OCI-LY7 (cell line): Measurements from ENCODE around the gene MTHFD2. TPM values are rescaled to one million over a fixed set of nuclear protein-coding genes. Genes with fewer than 3 reads are reported as not detected.

Source experiments
- BruUV-seq: library from RNA; stranded (reverse); fragments of 400-500 nt; replicated peaks from 2 replicates; lab custom pipeline; 2021; lab: Mats Ljungman, UMichigan
- CTCF ChIA-PET: fragments of 300-600 bp; sonication (Branson Sonifier 250); formaldehyde crosslinking; loops from one replicate; lab custom pipeline; 2022; ENCODE audit warnings: antibody characterized with exemption; ENCODE audit not compliant: unreplicated experiment; lab: Charles Lee
- POLR2A ChIA-PET: fragments of 300-600 bp; sonication (Branson Sonifier 250); formaldehyde crosslinking; loops from one replicate; lab custom pipeline; 2022; ENCODE audit warnings: antibody characterized with exemption; lab: Charles Lee
- DNase-seq: peaks from one replicate; pipeline ENCODE4 v3.0.0-alpha.2; 2015; ENCODE audit warnings: low spot score
- H2AFZ ChIP-seq: fragments of 200-600 bp; sonication (generic), shearing (Covaris generic); 2 replicates; pipeline ENCODE4 v1.6.1; 2014; ENCODE audit warnings: mild to moderate bottlenecking, antibody characterized with exemption, low read length, moderate library complexity
- H3K27ac ChIP-seq: fragments of 200-600 bp; sonication (generic); 2 replicates; pipeline ENCODE4 v1.5.1; 2014; ENCODE audit warnings: mixed run types, low read depth, mild to moderate bottlenecking, moderate library complexity, low read length, inconsistent platforms; ENCODE audit not compliant: poor library complexity, severe bottlenecking
- H3K36me3 ChIP-seq: fragments of 200-600 bp; sonication (generic); 2 replicates; pipeline ENCODE4 v1.6.1; 2014; ENCODE audit warnings: mild to moderate bottlenecking, antibody characterized with exemption, low read length, moderate library complexity, mixed read lengths; ENCODE audit not compliant: insufficient read depth
- H3K4me1 ChIP-seq: fragments of 200-600 bp; sonication (generic); 2 replicates; pipeline ENCODE4 v1.5.1; 2014; ENCODE audit warnings: mild to moderate bottlenecking, low read length; ENCODE audit not compliant: insufficient read depth, poor library complexity, severe bottlenecking
- H3K4me2 ChIP-seq: fragments of 200-600 bp; sonication (generic); 2 replicates; pipeline ENCODE4 v1.6.1; 2014; ENCODE audit warnings: mild to moderate bottlenecking, low read length
- H3K4me3 ChIP-seq: fragments of 200-600 bp; sonication (generic); 2 replicates; pipeline ENCODE4 v1.5.1; 2014; ENCODE audit warnings: mild to moderate bottlenecking, low read depth, low read length; ENCODE audit not compliant: poor library complexity, severe bottlenecking
- H3K79me2 ChIP-seq: fragments of 200-600 bp; sonication (generic); 2 replicates; pipeline ENCODE4 v1.6.1; 2016; ENCODE audit warnings: low read depth, mild to moderate bottlenecking, low read length, moderate library complexity, mixed read lengths; ENCODE audit not compliant: insufficient read depth
- H3K9me2 ChIP-seq: fragments of 200-600 bp; sonication (generic); 2 replicates; pipeline ENCODE4 v1.6.1; 2016; ENCODE audit warnings: mild to moderate bottlenecking, low read length, mixed read lengths; ENCODE audit not compliant: insufficient read depth
- H3K9me3 ChIP-seq: fragments of 200-600 bp; sonication (generic); 2 replicates; pipeline ENCODE4 v1.6.1; 2014; ENCODE audit warnings: mild to moderate bottlenecking, mixed run types, low read length, mixed read lengths
- H4K20me1 ChIP-seq: fragments of 200-600 bp; sonication (generic); 2 replicates; pipeline ENCODE4 v1.6.1; 2014; ENCODE audit warnings: mild to moderate bottlenecking, antibody characterized with exemption, low read length, moderate library complexity, mixed read lengths; ENCODE audit not compliant: insufficient read depth
- CTCF ChIP-seq: fragments of 200-600 bp; sonication (generic); conservative IDR thresholded peaks from 2 replicates; pipeline ENCODE4 v1.5.1; 2014; ENCODE audit warnings: mild to moderate bottlenecking, antibody characterized with exemption, low read length, moderate library complexity, mixed read lengths
- EZH2phosphoT487 ChIP-seq: fragments of 200-600 bp; sonication (generic); IDR thresholded peaks from 2 replicates; pipeline ENCODE4 v1.6.1; 2018; ENCODE audit warnings: low read depth, borderline replicate concordance, mild to moderate bottlenecking, mixed run types, antibody characterized with exemption, low read length, moderate library complexity, mixed read lengths
- intact Hi-C: fragments of 100-400 bp; cut with micrococcal nuclease; formaldehyde crosslinking; loops from one replicate; pipeline ENCODE4 v1.10.0; 2022; ENCODE audit not compliant: unreplicated experiment
- total RNA-seq, 2 experiments: library from RNA; depleted of rRNA in 1 of 2; stranded (reverse); fragments of >200 nt in 1 of 2; shearing (Covaris generic) in 1 of 2; gene quantifications; 2 replicates each; pipeline ENCODE4 v1.2.3, GENCODE V29; 2014 to 2022

MTHFD2 gene
- total RNA-seq, 2 experiments from 2014 or later, result 220 to 365 TPM

- peaks cover 42% of the 10 kb centered on the region for H3K36me3 ChIP-seq
- H3K4me3 ChIP-seq, result no peak overlapping the region
- intact Hi-C loops, result no loop called here
- H2AFZ ChIP-seq, result no peak overlapping the region
- no peak overlapping the region for H3K4me2 ChIP-seq
- BruUV-seq, result no TSS peak
- H3K4me1 ChIP-seq, result no peaks in the 10 kb centered on the region
- ChIA-PET POLR2A (interaction anchor here (1.2 kb wide), 1 partner anchor 12 kb away, joined by 3 read pairs; no protein-coding TSS in a partner anchor), CTCF (no interaction called here)
- TF ChIP-seq CTCF (no peak), EZH2phosphoT487 (no peak)
- H3K9me3 ChIP-seq, result no peaks in the 10 kb centered on the region
- no peaks in the 10 kb centered on the region for H3K79me2 ChIP-seq
- peaks cover 8% of the 10 kb centered on the region; the same call in 1 of the 2 replicates for H4K20me1 ChIP-seq
- no peak overlapping the region for H3K27ac ChIP-seq
- no peaks in the 10 kb centered on the region for H3K9me2 ChIP-seq
- no peak for DNase-seq
Observed at GRCh38 chr2:74221604-74222299, 23.3 kb downstream of the MTHFD2 start.

GRCh38 chr2:74222300-74222650 lies 23.9 kb downstream of the MTHFD2 start:
- Histone ChIP-seq H3K79me2 (no peaks in the 10 kb centered on the region), H3K9me2 (no peaks in the 10 kb centered on the region), H3K4me3 (no peak overlapping the region), H2AFZ (no peak overlapping the region), H3K36me3 (peaks cover 37% of the 10 kb centered on the region), H3K4me1 (no peaks in the 10 kb centered on the region), H4K20me1 (0 out of 2 replicates have a peak, but pooled peaks cover 3% of the 10 kb centered on the region), H3K9me3 (no peaks in the 10 kb centered on the region), H3K27ac (no peak overlapping the region), H3K4me2 (no peak overlapping the region)
- TF ChIP-seq EZH2phosphoT487 (no peak), CTCF (no peak)
- no TSS peak for BruUV-seq
- intact Hi-C loops, result no loop called here
- ChIA-PET POLR2A (interaction anchor here (1.2 kb wide), 1 partner anchor 12 kb away, joined by 3 read pairs; no protein-coding TSS in a partner anchor), CTCF (no interaction called here)
- no peak for DNase-seq
